Parathyroid adenoma (tissue), 2 donors: Measurements from ENCODE around the gene KRTAP9-6.
"Not testable (repeated sequence)": the region's sequence is repeated elsewhere in the genome, so short reads cannot be mapped to it uniquely, and the experiment has no call there.

Source experiments
- H2AFZ ChIP-seq: fragments of 300-600 bp; sonication (generic); one replicate; pipeline ENCODE4 v1.7.0; 2017; ENCODE audit warnings: antibody characterized with exemption, mild to moderate bottlenecking
- H3K27ac ChIP-seq: fragments of 300-600 bp; sonication (generic); one replicate; pipeline ENCODE4 v1.7.0; 2017
- H3K27me3 ChIP-seq: fragments of 300-600 bp; sonication (generic); one replicate; pipeline ENCODE4 v1.7.0; 2017; ENCODE audit warnings: low read length; ENCODE audit not compliant: control insufficient read depth, insufficient read depth
- H3K36me3 ChIP-seq: fragments of 300-600 bp; sonication (generic); one replicate; pipeline ENCODE4 v1.7.0; 2017; ENCODE audit warnings: low read length; ENCODE audit not compliant: control insufficient read depth, insufficient read depth
- H3K4me1 ChIP-seq: fragments of 300-600 bp; sonication (generic); one replicate; pipeline ENCODE4 v1.7.0; 2017; ENCODE audit warnings: control low read depth
- H3K4me2 ChIP-seq: fragments of 300-600 bp; sonication (generic); one replicate; pipeline ENCODE4 v1.7.0; 2017; ENCODE audit warnings: low read length
- H3K4me3 ChIP-seq: fragments of 300-600 bp; sonication (generic); one replicate; pipeline ENCODE4 v1.7.0; 2017; ENCODE audit warnings: low read depth, low read length
- H3K79me2 ChIP-seq: fragments of 300-600 bp; sonication (generic); one replicate; pipeline ENCODE4 v1.7.0; 2017; ENCODE audit warnings: control low read depth
- H3K9ac ChIP-seq: fragments of 300-600 bp; sonication (generic); one replicate; pipeline ENCODE4 v1.7.0; 2017; ENCODE audit warnings: mild to moderate bottlenecking
- H3K9me3 ChIP-seq: fragments of 300-600 bp; sonication (generic); one replicate; pipeline ENCODE4 v1.7.0; 2017; ENCODE audit warnings: low read length; ENCODE audit not compliant: control insufficient read depth
- TF ChIP-seq, protein P1 (sequence below): fragments of 300-600 bp; sonication (generic); IDR thresholded peaks from one replicate; pipeline ENCODE4 v1.7.0; 2017; ENCODE audit warnings: antibody characterized with exemption, mild to moderate bottlenecking
- donor health status: primary hyperparathyroidism.

KRTAP9-6 gene

DNA sequence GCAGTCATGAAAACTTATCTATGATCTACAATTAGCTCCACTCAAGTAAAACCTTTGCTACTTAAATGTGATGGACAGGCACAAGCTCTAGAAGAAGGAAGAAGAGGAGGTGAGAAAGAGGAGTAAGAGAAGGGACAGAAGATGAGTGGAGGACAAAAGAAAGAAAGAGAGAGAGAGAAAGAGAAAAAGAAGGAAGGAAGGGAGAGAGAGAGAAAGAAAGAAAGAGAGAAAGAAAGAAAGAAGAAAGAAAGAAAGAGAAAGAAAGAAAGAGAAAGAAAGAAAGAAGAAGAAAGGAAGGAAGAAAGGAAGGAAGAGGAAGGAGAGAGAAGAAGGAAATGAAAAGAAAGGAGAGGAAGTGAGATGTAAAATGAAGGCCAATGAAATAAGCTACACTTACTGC is 35.1 kb upstream of the KRTAP9-6 start:
- Histone ChIP-seq H3K27ac (no peak overlapping the region), H3K9ac (no peak overlapping the region), H3K4me3 (no peak overlapping the region), H2AFZ (no peak overlapping the region), H3K36me3 (no peaks in the 10 kb centered on the region), H3K27me3 (no peaks in the 10 kb centered on the region), H3K4me1 (no peaks in the 10 kb centered on the region), H3K9me3 (no peaks in the 10 kb centered on the region), H3K79me2 (no peaks in the 10 kb centered on the region), H3K4me2 (no peak overlapping the region)
- TF ChIP-seq, protein P1, sequence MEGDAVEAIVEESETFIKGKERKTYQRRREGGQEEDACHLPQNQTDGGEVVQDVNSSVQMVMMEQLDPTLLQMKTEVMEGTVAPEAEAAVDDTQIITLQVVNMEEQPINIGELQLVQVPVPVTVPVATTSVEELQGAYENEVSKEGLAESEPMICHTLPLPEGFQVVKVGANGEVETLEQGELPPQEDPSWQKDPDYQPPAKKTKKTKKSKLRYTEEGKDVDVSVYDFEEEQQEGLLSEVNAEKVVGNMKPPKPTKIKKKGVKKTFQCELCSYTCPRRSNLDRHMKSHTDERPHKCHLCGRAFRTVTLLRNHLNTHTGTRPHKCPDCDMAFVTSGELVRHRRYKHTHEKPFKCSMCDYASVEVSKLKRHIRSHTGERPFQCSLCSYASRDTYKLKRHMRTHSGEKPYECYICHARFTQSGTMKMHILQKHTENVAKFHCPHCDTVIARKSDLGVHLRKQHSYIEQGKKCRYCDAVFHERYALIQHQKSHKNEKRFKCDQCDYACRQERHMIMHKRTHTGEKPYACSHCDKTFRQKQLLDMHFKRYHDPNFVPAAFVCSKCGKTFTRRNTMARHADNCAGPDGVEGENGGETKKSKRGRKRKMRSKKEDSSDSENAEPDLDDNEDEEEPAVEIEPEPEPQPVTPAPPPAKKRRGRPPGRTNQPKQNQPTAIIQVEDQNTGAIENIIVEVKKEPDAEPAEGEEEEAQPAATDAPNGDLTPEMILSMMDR: no peak

DNA sequence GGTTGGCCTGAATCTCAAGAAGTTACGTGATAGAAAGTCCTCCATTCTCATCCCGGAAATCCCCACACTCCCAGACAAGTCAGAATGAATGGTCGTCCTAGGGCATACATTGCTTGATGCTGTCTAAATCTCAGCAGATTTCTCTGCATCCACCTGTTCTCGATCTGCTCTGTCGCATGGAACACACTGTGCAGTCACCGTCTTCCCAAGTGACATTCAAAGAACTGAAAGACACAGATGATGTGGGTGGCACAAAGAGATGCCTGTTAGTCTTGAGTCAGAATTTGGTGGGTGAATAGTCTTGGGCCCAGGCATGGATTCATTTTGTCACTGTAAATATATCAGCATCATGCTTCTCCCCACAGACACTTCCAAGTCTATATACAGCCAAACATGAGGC is 33.4 kb upstream of the KRTAP9-6 start:
- H3K4me1 ChIP-seq: no peaks in the 10 kb centered on the region
- no peak overlapping the region for H3K4me3 ChIP-seq
- H3K27ac ChIP-seq: no peak overlapping the region
- no peak overlapping the region for H3K4me2 ChIP-seq
- H3K36me3 ChIP-seq: no peaks in the 10 kb centered on the region
- no peak overlapping the region for H3K9ac ChIP-seq
- H3K9me3 ChIP-seq: no peaks in the 10 kb centered on the region
- no peaks in the 10 kb centered on the region for H3K79me2 ChIP-seq
- no peak overlapping the region for H2AFZ ChIP-seq
- H3K27me3 ChIP-seq: no peaks in the 10 kb centered on the region
- TF ChIP-seq, protein P1: no peak

DNA sequence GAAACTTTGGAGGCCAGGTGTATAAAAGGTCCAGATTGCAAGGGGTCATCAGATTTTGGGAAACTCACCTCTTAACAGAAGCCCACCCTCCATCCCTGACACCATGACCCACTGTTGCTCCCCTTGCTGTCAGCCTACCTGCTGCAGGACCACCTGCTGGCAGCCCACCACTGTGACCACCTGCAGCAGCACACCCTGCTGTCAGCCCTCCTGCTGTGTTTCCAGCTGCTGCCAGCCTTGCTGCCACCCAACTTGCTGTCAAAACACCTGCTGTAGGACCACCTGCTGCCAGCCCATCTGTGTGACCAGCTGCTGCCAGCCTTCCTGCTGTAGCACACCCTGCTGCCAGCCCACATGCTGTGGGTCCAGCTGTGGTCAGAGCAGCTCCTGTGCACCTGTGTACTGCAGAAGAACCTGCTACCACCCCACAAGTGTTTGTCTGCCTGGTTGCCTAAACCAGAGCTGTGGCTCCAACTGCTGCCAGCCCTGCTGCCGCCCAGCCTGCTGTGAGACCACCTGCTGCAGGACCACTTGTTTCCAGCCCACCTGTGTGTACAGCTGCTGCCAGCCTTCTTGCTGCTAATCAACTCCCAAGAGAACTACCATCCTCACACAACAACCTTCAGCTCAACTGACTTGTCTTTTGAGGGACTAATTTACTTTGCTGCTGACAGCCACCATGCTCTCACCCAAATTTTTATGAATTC is 32.6 kb upstream of the KRTAP9-6 start, which contains the start of gene KRTAP9-3:
Gene KRTAP9-3, plus strand, starts transcription at position 51 of the 707 bp plus-strand sequence. Its CDS starts 53 bp downstream, at position 104.
- H3K79me2 ChIP-seq, H3K9me3 ChIP-seq, H3K27ac ChIP-seq, H3K4me3 ChIP-seq, H3K36me3 ChIP-seq, H3K4me1 ChIP-seq, H3K27me3 ChIP-seq, H2AFZ ChIP-seq, H3K9ac ChIP-seq, H3K4me2 ChIP-seq: not testable (repeated sequence)

- not testable (repeated sequence) for H3K9ac ChIP-seq, H3K27ac ChIP-seq, H2AFZ ChIP-seq, H3K79me2 ChIP-seq, H3K4me1 ChIP-seq, H3K27me3 ChIP-seq, H3K9me3 ChIP-seq, H3K4me2 ChIP-seq, H3K36me3 ChIP-seq, H3K4me3 ChIP-seq
Observed at GRCh38 chr17:41237116-41237515, 28.1 kb upstream of the KRTAP9-6 start.

DNA sequence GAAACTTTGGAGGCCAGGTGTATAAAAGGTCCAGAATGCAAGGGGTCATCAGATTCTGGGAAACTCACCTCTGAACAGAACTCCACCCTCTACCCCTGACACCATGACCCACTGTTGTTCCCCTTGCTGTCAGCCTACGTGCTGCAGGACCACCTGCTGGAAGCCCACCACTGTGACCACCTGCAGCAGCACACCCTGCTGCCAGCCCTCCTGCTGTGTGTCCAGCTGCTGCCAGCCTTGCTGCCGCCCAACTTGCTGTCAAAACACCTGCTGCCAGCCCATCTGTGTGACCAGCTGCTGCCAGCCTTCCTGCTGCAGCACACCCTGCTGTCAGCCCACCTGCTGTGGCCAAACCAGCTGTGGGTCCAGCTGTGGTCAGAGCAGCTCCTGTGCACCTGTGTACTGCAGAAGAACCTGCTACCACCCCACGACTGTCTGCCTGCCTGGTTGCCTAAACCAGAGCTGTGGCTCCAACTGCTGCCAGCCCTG is 27.2 kb upstream of the KRTAP9-6 start, which contains the start of gene KRTAP9-8:
Gene KRTAP9-8, plus strand, starts transcription at position 51 of the 489 bp plus-strand sequence. Its CDS starts 53 bp downstream, at position 104.
- not testable (repeated sequence) for H3K27ac ChIP-seq, H3K9ac ChIP-seq, H3K36me3 ChIP-seq, H3K4me3 ChIP-seq, H3K4me2 ChIP-seq, H2AFZ ChIP-seq, H3K4me1 ChIP-seq, H3K27me3 ChIP-seq, H3K9me3 ChIP-seq, H3K79me2 ChIP-seq

- not testable (repeated sequence) for H3K27ac ChIP-seq, H3K27me3 ChIP-seq, H3K9me3 ChIP-seq, H2AFZ ChIP-seq, H3K9ac ChIP-seq, H3K4me2 ChIP-seq, H3K4me1 ChIP-seq, H3K4me3 ChIP-seq, H3K36me3 ChIP-seq, H3K79me2 ChIP-seq
Observed at GRCh38 chr17:41246995-41247787, 18.0 kb upstream of the KRTAP9-6 start.

DNA sequence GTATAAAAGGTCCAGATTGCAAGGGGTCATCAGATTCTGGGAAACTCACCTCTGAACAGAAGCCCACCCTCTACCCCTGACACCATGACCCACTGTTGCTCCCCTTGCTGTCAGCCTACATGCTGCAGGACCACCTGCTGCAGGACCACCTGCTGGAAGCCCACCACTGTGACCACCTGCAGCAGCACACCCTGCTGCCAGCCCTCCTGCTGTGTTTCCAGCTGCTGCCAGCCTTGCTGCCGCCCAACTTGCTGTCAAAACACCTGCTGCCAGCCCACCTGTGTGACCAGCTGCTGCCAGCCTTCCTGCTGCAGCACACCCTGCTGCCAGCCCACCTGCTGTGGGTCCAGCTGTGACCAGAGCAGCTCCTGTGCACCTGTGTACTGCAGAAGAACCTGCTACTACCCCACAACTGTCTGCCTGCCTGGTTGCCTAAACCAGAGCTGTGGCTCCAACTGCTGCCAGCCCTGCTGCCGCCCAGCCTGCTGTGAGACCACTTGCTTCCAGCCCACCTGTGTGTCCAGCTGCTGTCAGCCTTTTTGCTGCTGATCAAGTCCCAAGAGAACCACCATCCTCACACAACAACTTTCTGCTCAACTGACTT is 15.4 kb upstream of the KRTAP9-6 start, which contains the start of gene KRTAP9-4:
Gene KRTAP9-4, plus strand, starts transcription at position 51 of the 604 bp plus-strand sequence. Its CDS starts 34 bp downstream, at position 85.
- H3K36me3 ChIP-seq, H3K4me1 ChIP-seq, H3K27ac ChIP-seq, H3K9ac ChIP-seq, H3K4me2 ChIP-seq, H3K79me2 ChIP-seq, H3K4me3 ChIP-seq, H2AFZ ChIP-seq, H3K27me3 ChIP-seq, H3K9me3 ChIP-seq: not testable (repeated sequence)
